Parathyroid adenoma (tissue), 2 donors: Measurements from ENCODE around the gene TERB2.
"Not testable (repeated sequence)": the region's sequence is repeated elsewhere in the genome, so short reads cannot be mapped to it uniquely, and the experiment has no call there.

ENCODE experiments used
- H2AFZ ChIP-seq: fragments of 300-600 bp; sonication (generic); one replicate; pipeline ENCODE4 v1.7.0; 2017; ENCODE audit warnings: antibody characterized with exemption, mild to moderate bottlenecking
- H3K27ac ChIP-seq: fragments of 300-600 bp; sonication (generic); one replicate; pipeline ENCODE4 v1.7.0; 2017
- H3K27me3 ChIP-seq: fragments of 300-600 bp; sonication (generic); one replicate; pipeline ENCODE4 v1.7.0; 2017; ENCODE audit warnings: low read length; ENCODE audit not compliant: control insufficient read depth, insufficient read depth
- H3K36me3 ChIP-seq: fragments of 300-600 bp; sonication (generic); one replicate; pipeline ENCODE4 v1.7.0; 2017; ENCODE audit warnings: low read length; ENCODE audit not compliant: control insufficient read depth, insufficient read depth
- H3K4me1 ChIP-seq: fragments of 300-600 bp; sonication (generic); one replicate; pipeline ENCODE4 v1.7.0; 2017; ENCODE audit warnings: control low read depth
- H3K4me2 ChIP-seq: fragments of 300-600 bp; sonication (generic); one replicate; pipeline ENCODE4 v1.7.0; 2017; ENCODE audit warnings: low read length
- H3K4me3 ChIP-seq: fragments of 300-600 bp; sonication (generic); one replicate; pipeline ENCODE4 v1.7.0; 2017; ENCODE audit warnings: low read depth, low read length
- H3K79me2 ChIP-seq: fragments of 300-600 bp; sonication (generic); one replicate; pipeline ENCODE4 v1.7.0; 2017; ENCODE audit warnings: control low read depth
- H3K9ac ChIP-seq: fragments of 300-600 bp; sonication (generic); one replicate; pipeline ENCODE4 v1.7.0; 2017; ENCODE audit warnings: mild to moderate bottlenecking
- H3K9me3 ChIP-seq: fragments of 300-600 bp; sonication (generic); one replicate; pipeline ENCODE4 v1.7.0; 2017; ENCODE audit warnings: low read length; ENCODE audit not compliant: control insufficient read depth
- TF ChIP-seq, protein P1 (sequence below): fragments of 300-600 bp; sonication (generic); IDR thresholded peaks from one replicate; pipeline ENCODE4 v1.7.0; 2017; ENCODE audit warnings: antibody characterized with exemption, mild to moderate bottlenecking
- donor health status: primary hyperparathyroidism.

TERB2 gene, protein sequence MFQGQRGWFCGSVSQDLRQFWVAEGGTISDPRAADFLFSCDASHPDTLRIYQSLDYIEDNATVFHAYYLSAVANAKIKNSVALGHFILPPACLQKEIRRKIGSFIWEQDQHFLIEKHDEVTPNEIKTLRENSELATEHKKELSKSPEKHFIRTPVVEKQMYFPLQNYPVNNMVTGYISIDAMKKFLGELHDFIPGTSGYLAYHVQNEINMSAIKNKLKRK

DNA sequence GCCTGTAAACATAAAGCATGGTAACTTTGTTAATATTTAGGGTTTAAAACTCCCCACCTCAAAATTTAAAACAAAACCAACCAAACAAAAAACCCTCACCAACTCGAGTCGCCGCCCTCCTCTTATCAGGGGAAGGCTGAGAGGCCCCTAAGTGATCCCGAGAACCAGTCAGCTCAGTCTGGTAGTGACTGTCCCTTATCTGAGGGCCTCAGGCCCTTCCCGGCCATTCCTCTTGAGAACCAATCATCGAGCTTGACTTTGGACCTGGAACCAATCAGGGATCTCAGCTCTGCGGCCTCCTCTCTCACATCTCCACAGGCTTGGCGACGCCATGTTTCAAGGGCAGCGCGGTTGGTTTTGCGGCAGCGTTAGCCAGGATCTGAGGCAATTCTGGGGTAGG is at the start of gene TERB2:
Gene TERB2 (plus strand): TSS at position 300 of the 400 bp plus-strand sequence. CDS start 32 bp downstream, at position 332.
- Histone ChIP-seq H2AFZ (peak within 1 kb of the TSS; percentile 50), H3K36me3 (no peaks in the 10 kb centered on the region), H3K4me2 (no peak within 1 kb of the TSS), H3K4me3 (no peak within 1 kb of the TSS), H3K4me1 (no peaks in the 10 kb centered on the region), H3K9me3 (no peaks in the 10 kb centered on the region), H3K79me2 (no peaks in the 10 kb centered on the region), H3K27ac (no peak within 1 kb of the TSS), H3K27me3 (no peaks in the 10 kb centered on the region), H3K9ac (no peak within 1 kb of the TSS)
- TF ChIP-seq, protein P1, sequence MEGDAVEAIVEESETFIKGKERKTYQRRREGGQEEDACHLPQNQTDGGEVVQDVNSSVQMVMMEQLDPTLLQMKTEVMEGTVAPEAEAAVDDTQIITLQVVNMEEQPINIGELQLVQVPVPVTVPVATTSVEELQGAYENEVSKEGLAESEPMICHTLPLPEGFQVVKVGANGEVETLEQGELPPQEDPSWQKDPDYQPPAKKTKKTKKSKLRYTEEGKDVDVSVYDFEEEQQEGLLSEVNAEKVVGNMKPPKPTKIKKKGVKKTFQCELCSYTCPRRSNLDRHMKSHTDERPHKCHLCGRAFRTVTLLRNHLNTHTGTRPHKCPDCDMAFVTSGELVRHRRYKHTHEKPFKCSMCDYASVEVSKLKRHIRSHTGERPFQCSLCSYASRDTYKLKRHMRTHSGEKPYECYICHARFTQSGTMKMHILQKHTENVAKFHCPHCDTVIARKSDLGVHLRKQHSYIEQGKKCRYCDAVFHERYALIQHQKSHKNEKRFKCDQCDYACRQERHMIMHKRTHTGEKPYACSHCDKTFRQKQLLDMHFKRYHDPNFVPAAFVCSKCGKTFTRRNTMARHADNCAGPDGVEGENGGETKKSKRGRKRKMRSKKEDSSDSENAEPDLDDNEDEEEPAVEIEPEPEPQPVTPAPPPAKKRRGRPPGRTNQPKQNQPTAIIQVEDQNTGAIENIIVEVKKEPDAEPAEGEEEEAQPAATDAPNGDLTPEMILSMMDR = no peak

DNA sequence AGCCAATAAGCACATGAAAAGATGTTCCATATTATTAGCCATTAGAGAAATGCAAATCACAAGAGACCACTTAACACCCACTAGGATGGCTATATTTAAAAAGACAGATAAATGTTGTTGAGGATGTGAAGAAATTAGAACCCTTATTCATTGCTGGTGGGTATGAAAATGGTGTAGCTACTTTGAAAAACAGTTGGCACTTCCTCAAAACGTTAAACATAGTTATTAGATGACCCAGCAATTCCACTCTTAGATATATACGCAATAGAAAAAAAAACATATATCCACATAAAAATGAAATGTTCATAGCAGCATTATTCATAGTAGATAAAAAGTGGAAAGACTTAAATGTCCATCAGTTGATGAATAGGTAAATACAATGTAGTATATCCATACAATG is 47.1 kb upstream of the TERB2 start:
- Histone ChIP-seq H3K27me3 (no peaks in the 10 kb centered on the region), H3K79me2 (no peaks in the 10 kb centered on the region), H3K4me1 (no peaks in the 10 kb centered on the region), H3K4me3 (no peak overlapping the region), H3K36me3 (no peaks in the 10 kb centered on the region), H3K4me2 (no peak overlapping the region), H2AFZ (no peak overlapping the region), H3K27ac (no peak overlapping the region), H3K9ac (no peak overlapping the region), H3K9me3 (no peaks in the 10 kb centered on the region)
- TF ChIP-seq, protein P1 = no peak

DNA sequence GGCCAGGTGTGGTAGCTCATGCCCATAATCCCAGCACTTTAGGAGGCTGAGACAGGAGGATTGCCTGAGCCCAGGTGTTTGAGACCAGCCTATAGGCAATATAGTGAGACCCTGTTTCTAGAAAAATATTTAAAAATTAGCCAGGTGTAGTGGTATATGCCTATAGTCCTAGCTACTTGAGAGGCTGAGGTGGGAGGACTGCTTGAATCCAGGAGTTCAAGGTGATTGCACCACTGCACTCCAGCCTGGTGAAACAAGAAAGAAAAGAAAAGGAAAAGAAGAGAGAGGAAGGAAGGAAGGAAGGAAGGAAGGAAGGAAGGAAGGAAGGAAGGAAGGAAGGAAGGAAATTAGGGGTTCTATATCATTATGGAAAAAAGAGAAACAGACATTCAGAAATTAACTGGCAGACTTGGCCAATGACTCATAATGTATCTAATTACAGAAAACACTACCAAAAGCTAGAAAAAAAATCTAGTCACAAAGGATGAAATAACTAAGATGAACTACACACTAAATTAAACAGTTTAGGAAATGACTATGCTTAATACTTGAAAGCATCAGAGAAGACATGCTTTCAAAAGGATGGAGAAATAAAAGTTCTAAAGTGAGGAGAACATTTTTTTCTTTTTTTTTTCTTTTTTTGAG is 45.4 kb upstream of the TERB2 start:
- Histone ChIP-seq H3K27ac (no peak overlapping the region), H3K36me3 (no peaks in the 10 kb centered on the region), H3K4me3 (no peak overlapping the region), H2AFZ (no peak overlapping the region), H3K79me2 (no peaks in the 10 kb centered on the region), H3K9me3 (no peaks in the 10 kb centered on the region), H3K4me2 (no peak overlapping the region), H3K27me3 (no peaks in the 10 kb centered on the region), H3K9ac (no peak overlapping the region), H3K4me1 (no peaks in the 10 kb centered on the region)
- TF ChIP-seq, protein P1 = no peak

DNA sequence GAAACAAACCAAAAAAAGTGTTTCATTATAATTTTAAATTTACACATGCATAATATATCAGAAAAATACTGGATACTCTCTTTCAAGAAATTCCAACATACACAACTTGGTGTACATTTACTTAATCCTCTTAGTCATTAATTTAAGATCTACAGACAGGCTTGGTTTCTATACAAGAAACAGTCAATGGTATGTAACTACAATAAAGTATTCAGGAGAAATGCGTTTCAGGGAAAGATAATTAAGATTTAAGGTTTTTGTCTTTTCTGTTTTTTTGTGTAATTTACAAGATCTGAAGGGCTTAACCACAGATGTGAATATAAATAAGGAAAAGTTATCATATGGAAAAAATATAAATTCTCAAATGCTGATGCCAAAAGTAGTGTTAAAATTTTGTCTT is 44.3 kb upstream of the TERB2 start:
- not testable (repeated sequence) for H3K79me2 ChIP-seq, H3K27me3 ChIP-seq, H3K4me3 ChIP-seq, H3K36me3 ChIP-seq, H3K4me1 ChIP-seq, H3K9me3 ChIP-seq, H2AFZ ChIP-seq, H3K9ac ChIP-seq, H3K4me2 ChIP-seq, H3K27ac ChIP-seq

DNA sequence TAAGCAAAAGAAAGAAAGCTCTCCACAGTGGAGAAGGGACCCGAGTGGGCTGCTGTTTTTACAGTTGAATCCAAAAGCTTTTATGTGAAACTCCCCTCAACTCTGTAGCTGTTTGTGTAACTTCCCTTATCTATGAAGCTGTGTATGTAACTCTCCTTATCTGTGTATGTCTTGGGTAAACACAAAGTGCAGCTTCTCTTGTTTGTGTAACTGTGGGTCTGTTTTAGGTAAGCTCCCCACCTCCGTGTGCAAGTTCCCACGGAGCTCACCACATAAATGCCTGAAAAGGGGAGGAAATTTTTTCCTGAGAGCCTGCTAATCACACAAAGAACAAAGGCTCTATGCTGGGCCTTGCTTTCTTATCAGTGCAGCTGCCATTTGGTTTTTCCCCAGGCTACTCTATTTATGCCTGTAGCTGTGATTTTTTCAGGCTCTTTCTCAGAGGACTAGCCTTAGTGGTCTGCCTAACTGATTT is 43.5 kb upstream of the TERB2 start:
- not testable (repeated sequence) for H2AFZ ChIP-seq, H3K36me3 ChIP-seq, H3K27me3 ChIP-seq, H3K9ac ChIP-seq, H3K9me3 ChIP-seq, H3K4me1 ChIP-seq, H3K27ac ChIP-seq, H3K4me3 ChIP-seq, H3K79me2 ChIP-seq, H3K4me2 ChIP-seq
